Testis (tissue), 3 donors: ENCODE results near the gene MECP2. TPM values are rescaled to one million over a fixed set of nuclear protein-coding genes. Genes with fewer than 3 reads are reported as not detected.

Experiments
- DNase-seq: peaks from one replicate; pipeline ENCODE4 v3.0.0-alpha.2; 2019
- H3K27ac ChIP-seq, 2 donors: fragments of 200-600 bp; sonication (generic); one replicate each; pipeline ENCODE4 v1.5.1; 2019
- H3K27me3 ChIP-seq: fragments of 200-600 bp; sonication (generic); one replicate; pipeline ENCODE4 v1.5.1; 2019
- H3K36me3 ChIP-seq: fragments of 200-600 bp; sonication (generic); one replicate; pipeline ENCODE4 v1.5.1; 2017; ENCODE audit warnings: low read depth; ENCODE audit errors: missing control alignments
- H3K4me1 ChIP-seq: fragments of 200-600 bp; sonication (generic); one replicate; pipeline ENCODE4 v1.5.1; 2019
- H3K4me3 ChIP-seq, 2 donors: fragments of 200-600 bp; sonication (generic); one replicate each; pipeline ENCODE4 v1.5.1; 2017 to 2019
- H3K9me3 ChIP-seq: fragments of 200-600 bp; sonication (generic); one replicate; pipeline ENCODE4 v1.5.1; 2017
- CTCF ChIP-seq, 3 experiments: fragments of 450-650 bp in 2 of 3; fragments of 200-600 bp in 1 of 3; sonication (generic) in 1 of 3; IDR thresholded peaks; one replicate each; pipeline ENCODE4 v1.5.1; 2016 to 2019; ENCODE audit warnings: antibody characterized with exemption in 3 of 3, mild to moderate bottlenecking in 2 of 3, moderate library complexity in 1 of 3
- POLR2A ChIP-seq: fragments of 450-650 bp; IDR thresholded peaks from one replicate; pipeline ENCODE4 v1.6.1; 2017; ENCODE audit warnings: antibody characterized with exemption, mild to moderate bottlenecking, moderate library complexity
- WGBS, 2 donors: methylation state at CpG; one replicate each; pipeline ENCODE4 v1.1.5; 2018; 5-methylcytosine and 5-hydroxymethylcytosine counted together
- intact Hi-C: fragments of 100-400 bp; cut with DNase I; formaldehyde crosslinking; loops from one replicate; pipeline ENCODE4 v1.15.1; 2023; ENCODE audit warnings: low total_unique reads
- polyA plus RNA-seq: library from polyadenylated mRNA; stranded (reverse); fragments of 350-450 nt; fragmentation: Illumina TruSeq; extraction: RNeasy Lipid Tissue Mini Kit (QIAGEN cat#74804); gene quantifications from one replicate; pipeline ENCODE4 v1.2.3, GENCODE V29; 2014; ENCODE audit warnings: low read depth, low replicate concordance; ENCODE audit not compliant: insufficient read depth
- total RNA-seq, 2 donors: library from RNA; depleted of rRNA; stranded (reverse); fragments of >200 nt; gene quantifications; one replicate each; pipeline ENCODE4 v1.2.3, GENCODE V29; 2016

The MECP2 gene
- total and polyA plus RNA-seq, 3 donors from 2014 or later: 25.0 to 86.4 (median 85.4) TPM

GRCh38 chrX:154125391-154126040 lies 28.0 kb upstream of the MECP2 start:
- Histone ChIP-seq H3K4me1 (no peaks in the 10 kb centered on the region), H3K27me3 (no peaks in the 10 kb centered on the region), H3K4me3 (no peak overlapping the region), H3K27ac (no peak overlapping the region), H3K9me3 (no peaks in the 10 kb centered on the region), H3K36me3 (no peaks in the 10 kb centered on the region)
- TF ChIP-seq POLR2A: no peak
- TF ChIP-seq CTCF (IDR thresholded peaks at IDR 0.05): no peak
- WGBS, 2 donors: 52% methylated on average over 28 of the region's 30 CpGs; no CpG with 5 or more reads in 1 of the 2 donors
- intact Hi-C loops: no loop called here
- DNase-seq: peak; percentile 61

- H3K27me3 ChIP-seq: no peaks in the 10 kb centered on the region
- no peak for TF ChIP-seq POLR2A
- no peak for TF ChIP-seq CTCF (IDR thresholded peaks at IDR 0.05)
- no peaks in the 10 kb centered on the region for H3K36me3 ChIP-seq
- WGBS, 2 donors: 72 to 93% methylated on average over 14 to 22 of the region's 22 CpGs
- H3K9me3 ChIP-seq: no peaks in the 10 kb centered on the region
- intact Hi-C loops: no loop called here
- no peak for DNase-seq
- no peak overlapping the region for H3K4me3 ChIP-seq
- no peaks in the 10 kb centered on the region for H3K4me1 ChIP-seq
- H3K27ac ChIP-seq: no peak overlapping the region
Measured at GRCh38 chrX:154123241-154124219, 26.0 kb upstream of the MECP2 start.

GRCh38 chrX:154121961-154122360 lies 24.4 kb upstream of the MECP2 start:
- Histone ChIP-seq H3K27ac (no peak overlapping the region), H3K4me3 (no peak overlapping the region), H3K27me3 (no peaks in the 10 kb centered on the region), H3K9me3 (no peaks in the 10 kb centered on the region), H3K36me3 (no peaks in the 10 kb centered on the region), H3K4me1 (no peaks in the 10 kb centered on the region)
- TF ChIP-seq POLR2A (no peak), CTCF (IDR thresholded peaks at IDR 0.05) (no peak)
- WGBS, 2 donors: 78 to 80% methylated on average over 2 to 11 of the region's 11 CpGs
- intact Hi-C loops: no loop called here
- DNase-seq: no peak

GRCh38 chrX:154121207-154121606 lies 23.7 kb upstream of the MECP2 start:
- WGBS, 2 donors: 70 to 83% methylated on average over 4 of the region's 4 CpGs
- H3K4me3 ChIP-seq: no peak overlapping the region
- no peak overlapping the region for H3K27ac ChIP-seq
- intact Hi-C loops: no loop called here
- H3K36me3 ChIP-seq: no peaks in the 10 kb centered on the region
- no peaks in the 10 kb centered on the region for H3K27me3 ChIP-seq
- no peak for DNase-seq
- H3K9me3 ChIP-seq: no peaks in the 10 kb centered on the region
- TF ChIP-seq POLR2A: no peak
- no peak for TF ChIP-seq CTCF (IDR thresholded peaks at IDR 0.05)
- peaks cover 1% of the 10 kb centered on the region for H3K4me1 ChIP-seq
